Measurements from ENCODE around the gene CLK1. TPM values are rescaled to one million over a fixed set of nuclear protein-coding genes. Genes with fewer than 3 reads are reported as not detected.
"Not testable (repeated sequence)": the region's sequence is repeated elsewhere in the genome, so short reads cannot be mapped to it uniquely, and the experiment has no call there.

Gene CLK1
- total and polyA plus RNA-seq, 5 donors from 2014 or later, result 36.5 to 1,274 (median 42.7) TPM

- no peak overlapping the region for H3K4me3 ChIP-seq (ENCODE audit: low read depth, low read length)
- H3K27ac Mint-ChIP-seq, result no peak overlapping the region
- no peaks in the 10 kb centered on the region for H3K27me3 Mint-ChIP-seq
- no peaks in the 10 kb centered on the region for H3K4me1 Mint-ChIP-seq
- ATAC-seq (ENCODE audit: low read depth in 2 of 2) (no peak), DNase-seq (no peak)
- peaks cover 9 to 11% of the 10 kb centered on the region in 2 experiments for H3K9me3 ChIP-seq (ENCODE audit: control insufficient read depth in 2 of 2, low read length in 2 of 2)
- H3K27ac ChIP-seq (ENCODE audit: insufficient read depth, low read length, poor library complexity, severe bottlenecking), result no peak overlapping the region
- H3K36me3 Mint-ChIP-seq, result peaks cover 5% of the 10 kb centered on the region
- H3K4me3 Mint-ChIP-seq, result no peak overlapping the region
- H3K9me3 Mint-ChIP-seq, result peaks cover 0 to 12% (median 4%) of the 10 kb centered on the region in 7 donors
- H3K36me3 ChIP-seq (ENCODE audit: control insufficient read depth, insufficient read depth, low read length), result no peaks in the 10 kb centered on the region
- no peaks in the 10 kb centered on the region for H3K27me3 ChIP-seq (ENCODE audit: control insufficient read depth, insufficient read depth, low read length)
- no peaks in the 10 kb centered on the region for H3K4me1 ChIP-seq (ENCODE audit: control insufficient read depth, insufficient read depth, low read length, poor library complexity, severe bottlenecking)
Observed at GRCh38 chr2:200834701-200835100, 29.8 kb downstream of the CLK1 start.

- H3K4me1 Mint-ChIP-seq, result peaks cover 0 to 8% (median 2%) of the 10 kb centered on the region in 4 donors
- no peak overlapping the region for H3K4me3 Mint-ChIP-seq
- H3K36me3 Mint-ChIP-seq, result peaks cover 3% of the 10 kb centered on the region
- Histone ChIP-seq H3K36me3 (ENCODE audit: control insufficient read depth, insufficient read depth, low read length) (peaks cover 2% of the 10 kb centered on the region), H3K27me3 (ENCODE audit: control insufficient read depth, insufficient read depth, low read length) (no peaks in the 10 kb centered on the region), H3K4me1 (ENCODE audit: control insufficient read depth, insufficient read depth, low read length, poor library complexity, severe bottlenecking) (no peaks in the 10 kb centered on the region), H3K4me3 (ENCODE audit: low read depth, low read length) (no peak overlapping the region), H3K27ac (ENCODE audit: insufficient read depth, low read length, poor library complexity, severe bottlenecking) (no peak overlapping the region), H3K9me3 (ENCODE audit: control insufficient read depth in 2 of 2, low read length in 2 of 2) (no peaks in the 10 kb centered on the region)
- H3K9me3 Mint-ChIP-seq, result peaks cover 0 to 4% (median 0%) of the 10 kb centered on the region in 7 donors
- no peak overlapping the region for H3K27ac Mint-ChIP-seq
- no peaks in the 10 kb centered on the region for H3K27me3 Mint-ChIP-seq
- DNase-seq, result no peak
- no peak for ATAC-seq (ENCODE audit: low read depth in 2 of 2)
Observed at GRCh38 chr2:200829258-200829655, 35.2 kb downstream of the CLK1 start.

GRCh38 chr2:200828572-200829257, 35.7 kb downstream of the CLK1 start:
- ATAC-seq (ENCODE audit: low read depth in 2 of 2), result no peak
- H3K4me1 Mint-ChIP-seq, result peaks cover 0 to 8% (median 2%) of the 10 kb centered on the region in 4 donors
- H3K27me3 Mint-ChIP-seq, result no peaks in the 10 kb centered on the region
- H3K4me3 Mint-ChIP-seq, result no peak overlapping the region
- Histone ChIP-seq H3K4me3 (ENCODE audit: low read depth, low read length) (no peak overlapping the region), H3K27ac (ENCODE audit: insufficient read depth, low read length, poor library complexity, severe bottlenecking) (no peak overlapping the region), H3K27me3 (ENCODE audit: control insufficient read depth, insufficient read depth, low read length) (no peaks in the 10 kb centered on the region), H3K4me1 (ENCODE audit: control insufficient read depth, insufficient read depth, low read length, poor library complexity, severe bottlenecking) (no peaks in the 10 kb centered on the region), H3K9me3 (ENCODE audit: control insufficient read depth in 2 of 2, low read length in 2 of 2) (no peaks in the 10 kb centered on the region), H3K36me3 (ENCODE audit: control insufficient read depth, insufficient read depth, low read length) (peaks cover 8% of the 10 kb centered on the region)
- no peak for DNase-seq
- peaks cover 0 to under 1% (median 0%) of the 10 kb centered on the region in 7 donors for H3K9me3 Mint-ChIP-seq
- peaks cover 3% of the 10 kb centered on the region for H3K36me3 Mint-ChIP-seq
- H3K27ac Mint-ChIP-seq, result no peak overlapping the region

DNA sequence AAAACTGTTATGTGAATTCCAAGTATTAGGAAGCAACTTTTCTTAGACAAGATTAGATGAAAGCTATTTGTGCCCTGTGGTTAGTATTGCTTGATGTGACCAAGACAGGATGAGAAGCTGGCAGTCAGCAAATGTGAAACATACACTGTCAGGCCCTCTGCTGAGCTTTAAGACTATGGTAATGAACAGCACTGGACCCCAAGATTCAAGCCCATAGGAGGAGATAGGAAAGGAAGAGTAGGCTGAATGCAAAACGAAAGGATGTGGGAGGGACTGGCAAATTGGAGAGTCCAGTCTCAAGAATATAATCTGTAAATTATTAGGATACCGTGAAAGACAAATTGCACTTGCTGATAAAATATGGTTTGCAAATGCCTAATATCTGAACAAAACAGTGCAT, 36.4 kb downstream of the CLK1 start:
- Mint-ChIP-seq H3K4me3 (no peak overlapping the region), H3K27me3 (no peaks in the 10 kb centered on the region), H3K36me3 (peaks cover 3% of the 10 kb centered on the region), H3K9me3 (no peaks in the 10 kb centered on the region), H3K27ac (no peak overlapping the region), H3K4me1 (peaks cover 0 to 8% (median 2%) of the 10 kb centered on the region in 4 donors)
- Histone ChIP-seq H3K4me1 (ENCODE audit: control insufficient read depth, insufficient read depth, low read length, poor library complexity, severe bottlenecking) (no peaks in the 10 kb centered on the region), H3K27ac (ENCODE audit: insufficient read depth, low read length, poor library complexity, severe bottlenecking) (no peak overlapping the region), H3K36me3 (ENCODE audit: control insufficient read depth, insufficient read depth, low read length) (peaks cover 8% of the 10 kb centered on the region), H3K27me3 (ENCODE audit: control insufficient read depth, insufficient read depth, low read length) (no peaks in the 10 kb centered on the region), H3K4me3 (ENCODE audit: low read depth, low read length) (no peak overlapping the region), H3K9me3 (ENCODE audit: control insufficient read depth in 2 of 2, low read length in 2 of 2) (no peaks in the 10 kb centered on the region)
- no peak for DNase-seq
- ATAC-seq (ENCODE audit: low read depth in 2 of 2), result no peak

GRCh38 chr2:200821686-200822245, 42.7 kb downstream of the CLK1 start:
- Histone ChIP-seq H3K27ac (ENCODE audit: insufficient read depth, low read length, poor library complexity, severe bottlenecking) (no peak overlapping the region), H3K4me3 (ENCODE audit: low read depth, low read length) (no peak overlapping the region), H3K36me3 (ENCODE audit: control insufficient read depth, insufficient read depth, low read length) (peaks cover 61% of the 10 kb centered on the region), H3K27me3 (ENCODE audit: control insufficient read depth, insufficient read depth, low read length) (no peaks in the 10 kb centered on the region), H3K4me1 (ENCODE audit: control insufficient read depth, insufficient read depth, low read length, poor library complexity, severe bottlenecking) (no peaks in the 10 kb centered on the region), H3K9me3 (ENCODE audit: control insufficient read depth in 2 of 2, low read length in 2 of 2) (no peaks in the 10 kb centered on the region)
- Mint-ChIP-seq H3K27ac (no peak overlapping the region), H3K36me3 (peaks cover 38% of the 10 kb centered on the region), H3K4me3 (no peak overlapping the region), H3K27me3 (no peaks in the 10 kb centered on the region), H3K4me1 (peaks cover 4 to 23% (median 11%) of the 10 kb centered on the region in 4 donors), H3K9me3 (no peaks in the 10 kb centered on the region)
- DNase-seq (no peak), ATAC-seq (ENCODE audit: low read depth in 2 of 2) (no peak)

- Mint-ChIP-seq H3K27ac (peak overlapping the region in 2 of 3 donors; percentile 8 to 23), H3K4me1 (peaks cover 12 to 27% (median 15%) of the 10 kb centered on the region in 4 donors), H3K36me3 (peaks cover 48% of the 10 kb centered on the region), H3K27me3 (no peaks in the 10 kb centered on the region), H3K9me3 (no peaks in the 10 kb centered on the region), H3K4me3 (no peak overlapping the region)
- no peaks in the 10 kb centered on the region for H3K27me3 ChIP-seq (ENCODE audit: control insufficient read depth, insufficient read depth, low read length)
- no peaks in the 10 kb centered on the region for H3K9me3 ChIP-seq (ENCODE audit: control insufficient read depth in 2 of 2, low read length in 2 of 2)
- ATAC-seq (ENCODE audit: low read depth in 2 of 2), result no peak
- peaks cover 71% of the 10 kb centered on the region for H3K36me3 ChIP-seq (ENCODE audit: control insufficient read depth, insufficient read depth, low read length)
- no peak overlapping the region for H3K4me3 ChIP-seq (ENCODE audit: low read depth, low read length)
- H3K27ac ChIP-seq (ENCODE audit: insufficient read depth, low read length, poor library complexity, severe bottlenecking), result no peak overlapping the region
- H3K4me1 ChIP-seq (ENCODE audit: control insufficient read depth, insufficient read depth, low read length, poor library complexity, severe bottlenecking), result no peaks in the 10 kb centered on the region
- no peak for DNase-seq
Observed at GRCh38 chr2:200820573-200821234, 43.8 kb downstream of the CLK1 start.

DNA sequence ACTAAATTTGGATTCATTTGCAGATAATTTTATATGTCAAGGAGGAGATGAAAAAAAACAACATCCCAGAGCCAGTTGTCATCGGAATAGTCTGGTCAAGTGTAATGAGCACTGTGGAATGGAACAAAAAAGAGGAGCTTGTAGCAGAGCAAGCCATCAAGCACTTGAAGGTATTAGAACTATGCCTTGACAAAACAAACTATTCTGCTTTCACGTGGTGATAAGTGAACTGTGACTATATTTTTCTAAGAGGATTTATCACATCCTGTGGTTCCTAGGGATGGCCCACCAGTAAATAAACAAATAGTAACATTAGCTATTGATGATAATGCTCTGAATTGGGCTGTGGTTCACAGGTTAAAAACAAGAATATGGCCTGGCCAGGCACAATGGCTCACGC, 45.7 kb downstream of the CLK1 start:
- not testable (repeated sequence) for DNase-seq; ATAC-seq (ENCODE audit: low read depth in 2 of 2); H3K9me3 ChIP-seq (ENCODE audit: control insufficient read depth in 2 of 2, low read length in 2 of 2); H3K27me3 Mint-ChIP-seq; H3K4me3 ChIP-seq (ENCODE audit: low read depth, low read length); H3K27me3 ChIP-seq (ENCODE audit: control insufficient read depth, insufficient read depth, low read length); H3K27ac Mint-ChIP-seq; H3K9me3 Mint-ChIP-seq; H3K27ac ChIP-seq (ENCODE audit: insufficient read depth, low read length, poor library complexity, severe bottlenecking); H3K4me3 Mint-ChIP-seq
- Mint-ChIP-seq H3K36me3 (peaks cover 61% of the 10 kb centered on the region), H3K4me1 (peaks cover 23 to 42% (median 33%) of the 10 kb centered on the region in 4 donors)
- peaks cover 10% of the 10 kb centered on the region for H3K4me1 ChIP-seq (ENCODE audit: control insufficient read depth, insufficient read depth, low read length, poor library complexity, severe bottlenecking)
- peaks cover 84% of the 10 kb centered on the region for H3K36me3 ChIP-seq (ENCODE audit: control insufficient read depth, insufficient read depth, low read length)
